Measurements from ENCODE around the gene NEIL1. TPM values are rescaled to one million over a fixed set of nuclear protein-coding genes. Genes with fewer than 3 reads are reported as not detected.
"Not testable (repeated sequence)": the region's sequence is repeated elsewhere in the genome, so short reads cannot be mapped to it uniquely, and the experiment has no call there.

Gene NEIL1
- total and polyA plus RNA-seq, 2 donors (not counting 3 experiments of a cell fraction or from before 2014, with no cell fraction given): 29.5 TPM

DNA sequence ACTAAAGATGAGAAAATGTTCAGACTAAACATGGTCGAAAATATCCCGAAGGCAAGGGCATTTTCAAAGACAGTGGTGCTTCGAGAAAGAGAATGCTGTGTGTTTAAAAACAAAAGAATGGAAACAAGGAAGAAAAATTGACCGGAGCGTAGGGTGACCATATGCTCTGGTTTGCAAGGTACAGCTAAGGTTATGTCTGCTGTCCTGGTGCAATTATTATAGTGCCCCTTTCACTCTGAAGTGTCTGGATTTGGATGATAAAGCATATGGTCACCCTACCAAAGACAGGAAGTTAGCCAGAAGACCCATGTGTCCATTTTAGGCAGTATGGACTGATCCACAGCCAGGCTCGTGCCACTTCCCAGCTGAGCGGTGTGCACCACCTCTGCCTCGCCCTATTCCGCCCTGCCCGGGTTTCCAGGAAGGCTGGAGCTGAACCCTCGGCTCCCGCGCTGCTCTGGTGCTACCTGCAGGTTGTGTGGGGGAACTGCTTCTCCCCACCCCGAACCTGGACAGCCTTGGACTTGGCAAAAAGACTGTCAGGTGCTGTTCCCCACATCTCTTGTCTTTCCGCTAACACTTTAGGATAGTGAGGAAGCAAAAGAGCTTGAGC is 39.0 kb upstream of the NEIL1 start:
- Histone ChIP-seq H3K9me1 (replicated peaks; ENCODE audit: control insufficient read depth, extremely low read depth, insufficient read depth, low read length) (no peaks in the 10 kb centered on the region), H3K27me3 (ENCODE audit: control insufficient read depth in 2 of 2, insufficient read depth in 2 of 2, low read length in 2 of 2) (peaks cover 30 to 37% of the 10 kb centered on the region in 2 experiments), H2AFZ (ENCODE audit: low read depth, low read length) (peak overlapping the region; percentile 27), H3K4me1 (ENCODE audit: control insufficient read depth, extremely low read depth, insufficient read depth, low read length) (no peaks in the 10 kb centered on the region), H3K27ac (ENCODE audit: insufficient read depth, low read depth, low read length) (no peak overlapping the region), H3K9ac (replicated peaks; ENCODE audit: extremely low read depth, insufficient read depth, low read length) (no peak overlapping the region), H3K9me3 (replicated peaks; ENCODE audit: control insufficient read depth, insufficient read depth, low read length) (no peaks in the 10 kb centered on the region), H4K20me1 (replicated peaks; ENCODE audit: control insufficient read depth, extremely low read depth, insufficient read depth, low read length) (no peaks in the 10 kb centered on the region), H3K4me3 (replicated peaks in 1 of 3; ENCODE audit: insufficient read depth in 1 of 3, low read depth in 1 of 3, low read length in 3 of 3) (no peak overlapping the region), H3K36me3 (ENCODE audit: control insufficient read depth in 2 of 2, extremely low read depth in 1 of 2, insufficient read depth in 2 of 2, low read length in 2 of 2) (no peaks in the 10 kb centered on the region), H3K4me2 (ENCODE audit: insufficient read depth, low read length) (no peak overlapping the region), H3K79me2 (ENCODE audit: control insufficient read depth, insufficient read depth, low read length) (no peaks in the 10 kb centered on the region)
- BruUV-seq (replicated peaks): no TSS peak
- CTCF ChIA-PET: interaction anchor here (1.0 to 1.7 kb wide), 3 partner anchors 17 to 351 kb away, joined by 3 to 10 read pairs (median 4); partner anchors contain the start of gene RPP25
- peak; percentile 12 for DNase-seq (ENCODE audit: low read depth, low spot score)
- FAIRE-seq: no peak
- intact Hi-C loops (cut with micrococcal nuclease) (loop anchor here (10.0 kb wide), 1 partner anchor 283 kb away; the partner anchor contains the start of gene PPCDC), dilution Hi-C loops (cut with MboI; ENCODE audit: extremely low pct_ligation_motif_present, low sequenced_read_pairs) (no loop called here)
- TF ChIP-seq, protein P1, sequence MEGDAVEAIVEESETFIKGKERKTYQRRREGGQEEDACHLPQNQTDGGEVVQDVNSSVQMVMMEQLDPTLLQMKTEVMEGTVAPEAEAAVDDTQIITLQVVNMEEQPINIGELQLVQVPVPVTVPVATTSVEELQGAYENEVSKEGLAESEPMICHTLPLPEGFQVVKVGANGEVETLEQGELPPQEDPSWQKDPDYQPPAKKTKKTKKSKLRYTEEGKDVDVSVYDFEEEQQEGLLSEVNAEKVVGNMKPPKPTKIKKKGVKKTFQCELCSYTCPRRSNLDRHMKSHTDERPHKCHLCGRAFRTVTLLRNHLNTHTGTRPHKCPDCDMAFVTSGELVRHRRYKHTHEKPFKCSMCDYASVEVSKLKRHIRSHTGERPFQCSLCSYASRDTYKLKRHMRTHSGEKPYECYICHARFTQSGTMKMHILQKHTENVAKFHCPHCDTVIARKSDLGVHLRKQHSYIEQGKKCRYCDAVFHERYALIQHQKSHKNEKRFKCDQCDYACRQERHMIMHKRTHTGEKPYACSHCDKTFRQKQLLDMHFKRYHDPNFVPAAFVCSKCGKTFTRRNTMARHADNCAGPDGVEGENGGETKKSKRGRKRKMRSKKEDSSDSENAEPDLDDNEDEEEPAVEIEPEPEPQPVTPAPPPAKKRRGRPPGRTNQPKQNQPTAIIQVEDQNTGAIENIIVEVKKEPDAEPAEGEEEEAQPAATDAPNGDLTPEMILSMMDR (IDR thresholded peaks at IDR 0.05; ENCODE audit: extremely low read depth in 1 of 2, insufficient read depth in 1 of 2, low read depth in 1 of 2, low read length in 2 of 2): peak; percentile 27 to 55
- TF ChIP-seq POLR2A (IDR thresholded peaks at IDR 0.05; ENCODE audit: low read depth, low read length): no peak
- POLR2A ChIA-PET: no interaction called here

DNA sequence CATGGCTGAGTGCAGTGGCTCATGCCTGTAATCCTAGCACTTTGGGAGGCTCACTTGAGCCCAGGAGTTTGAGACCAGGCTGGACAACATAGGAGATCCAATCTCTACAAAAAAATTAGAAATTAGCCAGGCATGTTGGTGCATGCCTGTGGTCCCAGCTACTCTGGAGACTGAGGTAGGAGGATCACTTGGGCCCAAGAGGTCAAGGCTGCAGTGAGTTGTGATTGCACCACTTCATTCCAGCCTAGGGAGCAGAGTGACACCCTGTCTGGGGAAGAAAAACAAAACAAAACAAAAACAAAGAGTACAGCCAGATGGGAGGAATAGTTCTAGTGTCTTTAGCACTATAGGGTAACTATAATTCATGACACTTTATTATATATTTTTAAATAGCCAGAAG is 37.1 kb upstream of the NEIL1 start:
- CTCF ChIA-PET: no interaction called here
- FAIRE-seq: no peak
- Histone ChIP-seq H3K4me3 (replicated peaks in 1 of 3; ENCODE audit: insufficient read depth in 1 of 3, low read depth in 1 of 3, low read length in 3 of 3) (no peak overlapping the region), H3K9ac (replicated peaks; ENCODE audit: extremely low read depth, insufficient read depth, low read length) (no peak overlapping the region), H3K27ac (ENCODE audit: insufficient read depth, low read depth, low read length) (no peak overlapping the region), H3K4me1 (ENCODE audit: control insufficient read depth, extremely low read depth, insufficient read depth, low read length) (no peaks in the 10 kb centered on the region), H3K4me2 (ENCODE audit: insufficient read depth, low read length) (no peak overlapping the region), H3K36me3 (ENCODE audit: control insufficient read depth in 2 of 2, extremely low read depth in 1 of 2, insufficient read depth in 2 of 2, low read length in 2 of 2) (no peaks in the 10 kb centered on the region), H3K79me2 (ENCODE audit: control insufficient read depth, insufficient read depth, low read length) (no peaks in the 10 kb centered on the region), H4K20me1 (replicated peaks; ENCODE audit: control insufficient read depth, extremely low read depth, insufficient read depth, low read length) (no peaks in the 10 kb centered on the region), H2AFZ (ENCODE audit: low read depth, low read length) (no peak overlapping the region), H3K9me3 (replicated peaks; ENCODE audit: control insufficient read depth, insufficient read depth, low read length) (no peaks in the 10 kb centered on the region), H3K9me1 (replicated peaks; ENCODE audit: control insufficient read depth, extremely low read depth, insufficient read depth, low read length) (no peaks in the 10 kb centered on the region), H3K27me3 (ENCODE audit: control insufficient read depth in 2 of 2, insufficient read depth in 2 of 2, low read length in 2 of 2) (peaks cover 29 to 32% of the 10 kb centered on the region in 2 experiments)
- POLR2A ChIA-PET: no interaction called here
- intact Hi-C loops (cut with micrococcal nuclease) (loop anchor here (10.0 kb wide), 1 partner anchor 285 kb away; the partner anchor contains the start of gene PPCDC), dilution Hi-C loops (cut with MboI; ENCODE audit: extremely low pct_ligation_motif_present, low sequenced_read_pairs) (no loop called here)
- no peak for TF ChIP-seq GATA2 (IDR thresholded peaks at IDR 0.05; ENCODE audit: insufficient read depth, insufficient read length, low read depth, low read length)
- TF ChIP-seq JUN (IDR thresholded peaks at IDR 0.05; ENCODE audit: borderline replicate concordance, insufficient read depth, insufficient read length, low read depth): no peak
- TF ChIP-seq, protein P2, sequence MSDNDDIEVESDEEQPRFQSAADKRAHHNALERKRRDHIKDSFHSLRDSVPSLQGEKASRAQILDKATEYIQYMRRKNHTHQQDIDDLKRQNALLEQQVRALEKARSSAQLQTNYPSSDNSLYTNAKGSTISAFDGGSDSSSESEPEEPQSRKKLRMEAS (IDR thresholded peaks at IDR 0.05; ENCODE audit: insufficient read depth, insufficient read length): no peak
- TF ChIP-seq, protein P1 (IDR thresholded peaks at IDR 0.05; ENCODE audit: extremely low read depth in 1 of 2, insufficient read depth in 1 of 2, low read depth in 1 of 2, low read length in 2 of 2): no peak
- no peak for DNase-seq (ENCODE audit: low read depth, low spot score)
- no TSS peak for BruUV-seq (replicated peaks)

DNA sequence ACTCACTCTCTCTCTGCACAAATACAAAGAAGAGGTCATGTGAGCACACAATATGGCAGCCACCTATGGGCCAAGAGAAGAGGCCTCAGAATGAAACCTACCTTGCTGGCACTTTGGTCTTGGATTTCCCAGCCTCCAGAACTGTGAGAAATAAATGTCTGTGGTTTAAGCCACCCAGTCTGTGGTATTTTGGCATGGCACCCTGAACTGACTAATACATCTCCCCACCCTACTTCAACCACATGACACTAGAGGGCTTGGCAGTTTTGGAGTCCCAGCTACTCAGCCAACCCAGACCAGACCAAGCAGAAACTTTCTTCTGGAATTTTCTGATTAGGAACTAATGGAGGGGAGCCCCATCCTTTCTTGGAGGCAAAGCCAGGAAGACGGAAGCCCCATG is 34.3 kb upstream of the NEIL1 start:
- H3K4me1 ChIP-seq (ENCODE audit: control insufficient read depth, extremely low read depth, insufficient read depth, low read length); dilution Hi-C loops (cut with MboI; ENCODE audit: extremely low pct_ligation_motif_present, low sequenced_read_pairs); BruUV-seq (replicated peaks); FAIRE-seq; H3K36me3 ChIP-seq (ENCODE audit: control insufficient read depth in 2 of 2, extremely low read depth in 1 of 2, insufficient read depth in 2 of 2, low read length in 2 of 2); DNase-seq (ENCODE audit: low read depth, low spot score); H3K4me2 ChIP-seq (ENCODE audit: insufficient read depth, low read length); H3K9me1 ChIP-seq (replicated peaks; ENCODE audit: control insufficient read depth, extremely low read depth, insufficient read depth, low read length); H3K9ac ChIP-seq (replicated peaks; ENCODE audit: extremely low read depth, insufficient read depth, low read length); intact Hi-C loops (cut with micrococcal nuclease); H3K27ac ChIP-seq (ENCODE audit: insufficient read depth, low read depth, low read length); CTCF ChIA-PET; H4K20me1 ChIP-seq (replicated peaks; ENCODE audit: control insufficient read depth, extremely low read depth, insufficient read depth, low read length); H2AFZ ChIP-seq (ENCODE audit: low read depth, low read length); H3K4me3 ChIP-seq (replicated peaks in 1 of 3; ENCODE audit: insufficient read depth in 1 of 3, low read depth in 1 of 3, low read length in 3 of 3); POLR2A ChIA-PET; H3K79me2 ChIP-seq (ENCODE audit: control insufficient read depth, insufficient read depth, low read length); H3K9me3 ChIP-seq (replicated peaks; ENCODE audit: control insufficient read depth, insufficient read depth, low read length): not testable (repeated sequence)
- H3K27me3 ChIP-seq (ENCODE audit: control insufficient read depth in 2 of 2, insufficient read depth in 2 of 2, low read length in 2 of 2): peaks cover 19 to 20% of the 10 kb centered on the region in 2 experiments

Data from endothelial cell of umbilical vein (primary cell).